Measurements from ENCODE around the gene PHF20. TPM values are rescaled to one million over a fixed set of nuclear protein-coding genes. Genes with fewer than 3 reads are reported as not detected.

Gene PHF20
- total and polyA plus RNA-seq, 2 of the 8 experiments (the other 6 are each of a cell fraction or from before 2014, with no cell fraction given) = 25.6 to 70.1 TPM

GRCh38 chr20:35823147-35823546, 51.3 kb downstream of the PHF20 start (continued):
- TF ChIP-seq, protein P1, sequence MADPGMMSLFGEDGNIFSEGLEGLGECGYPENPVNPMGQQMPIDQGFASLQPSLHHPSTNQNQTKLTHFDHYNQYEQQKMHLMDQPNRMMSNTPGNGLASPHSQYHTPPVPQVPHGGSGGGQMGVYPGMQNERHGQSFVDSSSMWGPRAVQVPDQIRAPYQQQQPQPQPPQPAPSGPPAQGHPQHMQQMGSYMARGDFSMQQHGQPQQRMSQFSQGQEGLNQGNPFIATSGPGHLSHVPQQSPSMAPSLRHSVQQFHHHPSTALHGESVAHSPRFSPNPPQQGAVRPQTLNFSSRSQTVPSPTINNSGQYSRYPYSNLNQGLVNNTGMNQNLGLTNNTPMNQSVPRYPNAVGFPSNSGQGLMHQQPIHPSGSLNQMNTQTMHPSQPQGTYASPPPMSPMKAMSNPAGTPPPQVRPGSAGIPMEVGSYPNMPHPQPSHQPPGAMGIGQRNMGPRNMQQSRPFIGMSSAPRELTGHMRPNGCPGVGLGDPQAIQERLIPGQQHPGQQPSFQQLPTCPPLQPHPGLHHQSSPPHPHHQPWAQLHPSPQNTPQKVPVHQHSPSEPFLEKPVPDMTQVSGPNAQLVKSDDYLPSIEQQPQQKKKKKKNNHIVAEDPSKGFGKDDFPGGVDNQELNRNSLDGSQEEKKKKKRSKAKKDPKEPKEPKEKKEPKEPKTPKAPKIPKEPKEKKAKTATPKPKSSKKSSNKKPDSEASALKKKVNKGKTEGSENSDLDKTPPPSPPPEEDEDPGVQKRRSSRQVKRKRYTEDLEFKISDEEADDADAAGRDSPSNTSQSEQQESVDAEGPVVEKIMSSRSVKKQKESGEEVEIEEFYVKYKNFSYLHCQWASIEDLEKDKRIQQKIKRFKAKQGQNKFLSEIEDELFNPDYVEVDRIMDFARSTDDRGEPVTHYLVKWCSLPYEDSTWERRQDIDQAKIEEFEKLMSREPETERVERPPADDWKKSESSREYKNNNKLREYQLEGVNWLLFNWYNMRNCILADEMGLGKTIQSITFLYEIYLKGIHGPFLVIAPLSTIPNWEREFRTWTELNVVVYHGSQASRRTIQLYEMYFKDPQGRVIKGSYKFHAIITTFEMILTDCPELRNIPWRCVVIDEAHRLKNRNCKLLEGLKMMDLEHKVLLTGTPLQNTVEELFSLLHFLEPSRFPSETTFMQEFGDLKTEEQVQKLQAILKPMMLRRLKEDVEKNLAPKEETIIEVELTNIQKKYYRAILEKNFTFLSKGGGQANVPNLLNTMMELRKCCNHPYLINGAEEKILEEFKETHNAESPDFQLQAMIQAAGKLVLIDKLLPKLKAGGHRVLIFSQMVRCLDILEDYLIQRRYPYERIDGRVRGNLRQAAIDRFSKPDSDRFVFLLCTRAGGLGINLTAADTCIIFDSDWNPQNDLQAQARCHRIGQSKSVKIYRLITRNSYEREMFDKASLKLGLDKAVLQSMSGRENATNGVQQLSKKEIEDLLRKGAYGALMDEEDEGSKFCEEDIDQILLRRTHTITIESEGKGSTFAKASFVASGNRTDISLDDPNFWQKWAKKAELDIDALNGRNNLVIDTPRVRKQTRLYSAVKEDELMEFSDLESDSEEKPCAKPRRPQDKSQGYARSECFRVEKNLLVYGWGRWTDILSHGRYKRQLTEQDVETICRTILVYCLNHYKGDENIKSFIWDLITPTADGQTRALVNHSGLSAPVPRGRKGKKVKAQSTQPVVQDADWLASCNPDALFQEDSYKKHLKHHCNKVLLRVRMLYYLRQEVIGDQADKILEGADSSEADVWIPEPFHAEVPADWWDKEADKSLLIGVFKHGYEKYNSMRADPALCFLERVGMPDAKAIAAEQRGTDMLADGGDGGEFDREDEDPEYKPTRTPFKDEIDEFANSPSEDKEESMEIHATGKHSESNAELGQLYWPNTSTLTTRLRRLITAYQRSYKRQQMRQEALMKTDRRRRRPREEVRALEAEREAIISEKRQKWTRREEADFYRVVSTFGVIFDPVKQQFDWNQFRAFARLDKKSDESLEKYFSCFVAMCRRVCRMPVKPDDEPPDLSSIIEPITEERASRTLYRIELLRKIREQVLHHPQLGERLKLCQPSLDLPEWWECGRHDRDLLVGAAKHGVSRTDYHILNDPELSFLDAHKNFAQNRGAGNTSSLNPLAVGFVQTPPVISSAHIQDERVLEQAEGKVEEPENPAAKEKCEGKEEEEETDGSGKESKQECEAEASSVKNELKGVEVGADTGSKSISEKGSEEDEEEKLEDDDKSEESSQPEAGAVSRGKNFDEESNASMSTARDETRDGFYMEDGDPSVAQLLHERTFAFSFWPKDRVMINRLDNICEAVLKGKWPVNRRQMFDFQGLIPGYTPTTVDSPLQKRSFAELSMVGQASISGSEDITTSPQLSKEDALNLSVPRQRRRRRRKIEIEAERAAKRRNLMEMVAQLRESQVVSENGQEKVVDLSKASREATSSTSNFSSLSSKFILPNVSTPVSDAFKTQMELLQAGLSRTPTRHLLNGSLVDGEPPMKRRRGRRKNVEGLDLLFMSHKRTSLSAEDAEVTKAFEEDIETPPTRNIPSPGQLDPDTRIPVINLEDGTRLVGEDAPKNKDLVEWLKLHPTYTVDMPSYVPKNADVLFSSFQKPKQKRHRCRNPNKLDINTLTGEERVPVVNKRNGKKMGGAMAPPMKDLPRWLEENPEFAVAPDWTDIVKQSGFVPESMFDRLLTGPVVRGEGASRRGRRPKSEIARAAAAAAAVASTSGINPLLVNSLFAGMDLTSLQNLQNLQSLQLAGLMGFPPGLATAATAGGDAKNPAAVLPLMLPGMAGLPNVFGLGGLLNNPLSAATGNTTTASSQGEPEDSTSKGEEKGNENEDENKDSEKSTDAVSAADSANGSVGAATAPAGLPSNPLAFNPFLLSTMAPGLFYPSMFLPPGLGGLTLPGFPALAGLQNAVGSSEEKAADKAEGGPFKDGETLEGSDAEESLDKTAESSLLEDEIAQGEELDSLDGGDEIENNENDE (IDR thresholded peaks at IDR 0.05; ENCODE audit: insufficient replicate concordance, low read length) = no peak
- TF ChIP-seq, protein P2, sequence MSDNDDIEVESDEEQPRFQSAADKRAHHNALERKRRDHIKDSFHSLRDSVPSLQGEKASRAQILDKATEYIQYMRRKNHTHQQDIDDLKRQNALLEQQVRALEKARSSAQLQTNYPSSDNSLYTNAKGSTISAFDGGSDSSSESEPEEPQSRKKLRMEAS (IDR thresholded peaks at IDR 0.05) = no peak
- TF ChIP-seq SP2 (IDR thresholded peaks at IDR 0.05; ENCODE audit: low read length) (no peak), TCF12 (IDR thresholded peaks at IDR 0.05; ENCODE audit: low read depth, low read length) (no peak)
